Measurements from ENCODE around the gene AKAP6. TPM values are rescaled to one million over a fixed set of nuclear protein-coding genes. Genes with fewer than 3 reads are reported as not detected.

Gene AKAP6
- total RNA-seq, 2 donors from 2014 or later, result 1.9 to 2.9 TPM

- DNase-seq (no peak), ATAC-seq (no peak)
- peaks cover 2% of the 10 kb centered on the region for H3K4me1 Mint-ChIP-seq
- H3K27me3 Mint-ChIP-seq, result peaks cover 23% of the 10 kb centered on the region
- no peak overlapping the region for H3K27ac Mint-ChIP-seq
- no peaks in the 10 kb centered on the region for H3K9me3 ChIP-seq (ENCODE audit: control insufficient read depth, low read length, poor library complexity, severe bottlenecking)
- no peak overlapping the region for H3K4me3 Mint-ChIP-seq
- H3K36me3 Mint-ChIP-seq (ENCODE audit: low read depth), result no peaks in the 10 kb centered on the region
Observed at GRCh38 chr14:32476532-32476931, 147.4 kb downstream of the AKAP6 start.

- H3K36me3 Mint-ChIP-seq (ENCODE audit: low read depth), result no peaks in the 10 kb centered on the region
- no peak overlapping the region for H3K27ac Mint-ChIP-seq
- peaks cover 2% of the 10 kb centered on the region for H3K4me1 Mint-ChIP-seq
- H3K4me3 Mint-ChIP-seq, result no peak overlapping the region
- H3K27me3 Mint-ChIP-seq, result peaks cover 15% of the 10 kb centered on the region
- no peak for ATAC-seq
- H3K9me3 ChIP-seq (ENCODE audit: control insufficient read depth, low read length, poor library complexity, severe bottlenecking), result no peaks in the 10 kb centered on the region
- DNase-seq, result no peak
Observed at GRCh38 chr14:32477396-32477795, 148.3 kb downstream of the AKAP6 start.

- Mint-ChIP-seq H3K27ac (no peak overlapping the region), H3K36me3 (ENCODE audit: low read depth) (no peaks in the 10 kb centered on the region), H3K4me1 (peaks cover 2% of the 10 kb centered on the region), H3K27me3 (peaks cover 8% of the 10 kb centered on the region), H3K4me3 (no peak overlapping the region)
- no peak for DNase-seq
- ATAC-seq, result no peak
- H3K9me3 ChIP-seq (ENCODE audit: control insufficient read depth, low read length, poor library complexity, severe bottlenecking), result no peaks in the 10 kb centered on the region
Observed at GRCh38 chr14:32478050-32478449, 149.0 kb downstream of the AKAP6 start.

DNA sequence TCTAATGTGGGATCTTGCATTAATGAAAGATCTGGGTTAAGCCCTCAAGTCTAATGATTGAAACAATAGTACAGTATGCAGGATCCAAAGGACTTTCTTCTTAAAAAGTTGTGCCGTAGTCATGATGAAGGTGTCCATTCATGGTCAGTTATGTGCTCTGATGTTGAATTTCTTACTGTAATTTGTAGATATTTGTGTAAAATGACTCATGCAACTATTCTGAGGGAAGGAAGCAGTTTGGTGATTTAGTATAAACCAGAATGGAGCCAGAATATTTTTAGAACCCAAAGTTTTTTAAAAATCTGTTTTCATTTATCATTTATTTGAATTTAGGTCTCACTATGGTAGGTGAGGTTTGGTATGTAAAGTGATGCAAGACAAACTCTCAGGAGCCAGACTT is 151.2 kb downstream of the AKAP6 start:
- no peak overlapping the region for H3K27ac Mint-ChIP-seq

GRCh38 chr14:32481707-32482106 is 152.6 kb downstream of the AKAP6 start:
- Mint-ChIP-seq H3K27me3 (no peaks in the 10 kb centered on the region), H3K36me3 (ENCODE audit: low read depth) (no peaks in the 10 kb centered on the region), H3K27ac (no peak overlapping the region), H3K4me1 (no peaks in the 10 kb centered on the region), H3K4me3 (no peak overlapping the region)
- DNase-seq (no peak), ATAC-seq (no peak)
- H3K9me3 ChIP-seq (ENCODE audit: control insufficient read depth, low read length, poor library complexity, severe bottlenecking), result no peaks in the 10 kb centered on the region

More for the DNA sequence above, 151.2 kb downstream of the AKAP6 start:
- Mint-ChIP-seq H3K4me3 (no peak overlapping the region), H3K4me1 (no peaks in the 10 kb centered on the region), H3K36me3 (ENCODE audit: low read depth) (no peaks in the 10 kb centered on the region), H3K27me3 (no peaks in the 10 kb centered on the region)
- ATAC-seq, result no peak
- no peak for DNase-seq
- no peaks in the 10 kb centered on the region for H3K9me3 ChIP-seq (ENCODE audit: control insufficient read depth, low read length, poor library complexity, severe bottlenecking)

DNA sequence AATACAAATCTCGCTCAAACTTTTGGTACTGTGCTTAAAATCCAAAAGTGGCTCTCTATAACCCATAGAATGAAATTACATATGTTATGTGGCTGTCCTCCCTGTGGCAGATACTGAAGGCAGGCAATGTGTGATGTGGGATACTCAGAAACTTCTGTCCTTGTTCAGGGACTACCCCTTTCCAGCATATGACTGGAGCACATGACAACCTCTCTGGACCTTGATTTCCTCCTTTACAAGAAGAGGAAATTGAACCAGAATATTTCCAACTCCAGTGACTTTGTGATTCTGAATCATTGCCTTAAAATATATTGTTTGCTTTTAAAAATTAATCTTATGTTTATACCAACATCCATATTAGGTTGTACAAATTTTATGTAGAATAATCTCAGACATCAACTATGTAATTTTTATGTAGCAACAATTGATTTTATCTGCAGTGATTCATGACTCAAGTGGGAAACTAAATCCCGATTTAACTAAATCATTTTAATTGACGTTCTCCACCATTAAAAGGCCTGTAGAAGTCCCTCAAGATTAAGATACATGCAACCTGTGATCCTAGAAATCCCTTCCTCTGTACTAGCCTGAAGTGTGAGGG is 162.4 kb downstream of the AKAP6 start:
- Mint-ChIP-seq H3K27me3 (peaks cover 6% of the 10 kb centered on the region), H3K36me3 (ENCODE audit: low read depth) (no peaks in the 10 kb centered on the region)
- DNase-seq, result no peak

GRCh38 chr14:32492457-32492856 is 163.4 kb downstream of the AKAP6 start:
- DNase-seq (no peak), ATAC-seq (no peak)
- H3K9me3 ChIP-seq (ENCODE audit: control insufficient read depth, low read length, poor library complexity, severe bottlenecking), result no peaks in the 10 kb centered on the region
- peaks cover 6% of the 10 kb centered on the region for H3K27me3 Mint-ChIP-seq
- no peak overlapping the region for H3K4me3 Mint-ChIP-seq
- no peaks in the 10 kb centered on the region for H3K4me1 Mint-ChIP-seq
- no peak overlapping the region for H3K27ac Mint-ChIP-seq
- H3K36me3 Mint-ChIP-seq (ENCODE audit: low read depth), result no peaks in the 10 kb centered on the region

More for the DNA sequence above, 162.4 kb downstream of the AKAP6 start:
- no peak overlapping the region for H3K27ac Mint-ChIP-seq
- H3K4me1 Mint-ChIP-seq, result no peaks in the 10 kb centered on the region
- no peaks in the 10 kb centered on the region for H3K9me3 ChIP-seq (ENCODE audit: control insufficient read depth, low read length, poor library complexity, severe bottlenecking)
- H3K4me3 Mint-ChIP-seq, result no peak overlapping the region
- no peak for ATAC-seq

DNA sequence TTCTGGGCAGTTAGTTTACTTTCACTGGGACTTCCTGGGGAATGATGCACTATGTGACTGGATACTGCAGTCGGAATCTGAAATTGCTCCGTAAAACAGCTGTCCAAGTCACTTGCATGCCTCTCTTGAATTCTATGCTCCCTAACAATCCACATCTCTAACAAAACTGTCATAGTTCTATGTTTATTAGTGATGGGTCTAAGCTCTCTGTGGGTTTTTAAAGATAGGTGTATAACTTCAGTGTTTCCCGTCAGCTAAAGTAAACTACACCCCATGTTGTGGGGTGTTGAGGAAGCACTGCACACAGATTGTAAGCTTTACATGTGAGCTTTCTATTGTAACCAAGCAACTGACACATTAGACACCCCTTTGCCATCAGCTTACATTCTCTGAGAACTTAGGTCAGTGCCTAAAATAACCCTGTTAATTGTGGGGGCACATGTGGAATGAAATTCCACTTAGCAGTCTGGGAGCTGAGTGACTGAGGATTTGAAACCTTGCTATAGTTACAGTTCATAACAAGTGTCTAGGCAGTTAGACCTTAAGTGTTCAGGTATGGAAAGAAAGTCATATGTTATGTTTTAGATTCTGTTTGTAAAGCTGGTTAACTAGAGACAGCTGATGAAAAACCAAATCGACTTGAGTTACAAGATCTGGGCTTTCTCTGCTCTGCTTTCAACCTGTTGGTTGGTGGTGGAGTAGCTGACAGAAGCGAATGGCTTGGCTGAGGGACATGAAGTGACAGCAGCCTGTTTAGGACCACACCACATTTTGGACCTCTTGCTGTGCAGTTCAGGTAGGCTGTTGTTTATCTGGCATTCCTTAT is 165.7 kb downstream of the AKAP6 start:
- no peak overlapping the region for H3K4me3 Mint-ChIP-seq
- no peaks in the 10 kb centered on the region for H3K4me1 Mint-ChIP-seq
- peaks cover 6% of the 10 kb centered on the region for H3K27me3 Mint-ChIP-seq
- ATAC-seq (no peak), DNase-seq (no peak)
- no peaks in the 10 kb centered on the region for H3K36me3 Mint-ChIP-seq (ENCODE audit: low read depth)
- H3K27ac Mint-ChIP-seq, result no peak overlapping the region
- no peaks in the 10 kb centered on the region for H3K9me3 ChIP-seq (ENCODE audit: control insufficient read depth, low read length, poor library complexity, severe bottlenecking)

DNA sequence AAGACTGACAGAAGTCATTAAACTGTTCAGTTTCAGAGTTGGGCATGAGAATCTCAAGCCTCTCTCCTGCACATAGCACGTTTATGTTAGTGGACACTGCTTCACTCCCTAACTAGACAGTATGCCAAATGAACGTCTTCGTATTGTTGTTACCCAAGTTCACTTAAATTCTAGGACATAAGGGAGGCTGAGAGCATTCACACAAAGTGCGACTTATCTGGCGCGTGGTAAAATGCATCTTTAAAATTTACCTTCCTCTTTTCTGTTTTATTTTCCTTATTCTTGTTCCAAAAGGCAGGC is 166.3 kb downstream of the AKAP6 start:
- peaks cover 6% of the 10 kb centered on the region for H3K27me3 Mint-ChIP-seq
- no peaks in the 10 kb centered on the region for H3K36me3 Mint-ChIP-seq (ENCODE audit: low read depth)
- no peak overlapping the region for H3K4me3 Mint-ChIP-seq
- no peak overlapping the region for H3K27ac Mint-ChIP-seq
- no peak for DNase-seq
- no peaks in the 10 kb centered on the region for H3K4me1 Mint-ChIP-seq
- H3K9me3 ChIP-seq (ENCODE audit: control insufficient read depth, low read length, poor library complexity, severe bottlenecking), result no peaks in the 10 kb centered on the region
- no peak for ATAC-seq

DNA sequence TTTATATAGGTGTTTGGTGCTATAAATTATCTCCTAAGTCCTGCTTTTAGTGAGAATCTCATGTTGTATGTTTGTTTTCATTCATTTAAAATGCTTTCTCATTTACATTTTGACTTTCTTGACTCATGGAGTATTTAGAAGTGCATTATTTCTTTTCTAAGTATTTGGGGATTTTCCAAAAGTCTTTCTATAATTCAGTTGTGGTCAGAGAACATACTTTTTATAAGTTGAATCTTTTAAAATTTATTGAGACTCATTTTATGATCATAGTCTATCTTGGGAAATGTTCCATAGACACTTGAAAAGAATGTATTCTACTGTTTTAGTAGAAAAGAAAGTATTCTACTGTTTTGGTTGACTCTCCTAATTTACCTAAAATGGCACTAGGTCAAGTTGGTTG is 168.2 kb downstream of the AKAP6 start:
- H3K36me3 Mint-ChIP-seq (ENCODE audit: low read depth), result no peaks in the 10 kb centered on the region
- no peaks in the 10 kb centered on the region for H3K9me3 ChIP-seq (ENCODE audit: control insufficient read depth, low read length, poor library complexity, severe bottlenecking)
- H3K27ac Mint-ChIP-seq, result no peak overlapping the region
- peaks cover 6% of the 10 kb centered on the region for H3K27me3 Mint-ChIP-seq
- ATAC-seq, result no peak
- DNase-seq, result no peak
- no peaks in the 10 kb centered on the region for H3K4me1 Mint-ChIP-seq
- H3K4me3 Mint-ChIP-seq, result no peak overlapping the region

GRCh38 chr14:32507029-32507984 is 178.2 kb downstream of the AKAP6 start:
- no peaks in the 10 kb centered on the region for H3K36me3 Mint-ChIP-seq (ENCODE audit: low read depth)
- peaks cover 3% of the 10 kb centered on the region for H3K4me1 Mint-ChIP-seq
- H3K4me3 Mint-ChIP-seq, result no peak overlapping the region
- ATAC-seq (no peak), DNase-seq (no peak)
- no peak overlapping the region for H3K27ac Mint-ChIP-seq
- no peaks in the 10 kb centered on the region for H3K9me3 ChIP-seq (ENCODE audit: control insufficient read depth, low read length, poor library complexity, severe bottlenecking)
- H3K27me3 Mint-ChIP-seq, result peaks cover 12% of the 10 kb centered on the region

DNA sequence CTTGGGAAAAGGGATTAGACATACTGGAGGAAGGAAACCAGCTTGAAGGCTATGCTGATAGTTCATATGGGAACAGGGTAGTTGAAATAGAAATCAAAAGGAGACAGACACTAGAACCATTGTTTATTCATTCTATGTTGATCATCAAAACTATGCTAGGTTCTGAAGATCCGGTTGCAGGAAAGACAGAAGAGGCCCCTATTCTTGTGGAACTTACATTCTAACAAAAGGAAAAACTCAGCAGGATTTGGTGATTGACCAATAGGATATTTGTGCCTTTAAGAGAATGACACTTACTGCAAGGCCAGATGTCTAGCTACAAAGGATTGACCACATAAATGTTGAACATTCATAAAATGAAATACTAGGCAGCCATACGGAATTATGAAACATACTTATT is 179.2 kb downstream of the AKAP6 start:
- Mint-ChIP-seq H3K36me3 (ENCODE audit: low read depth) (no peaks in the 10 kb centered on the region), H3K4me1 (peaks cover 3% of the 10 kb centered on the region), H3K4me3 (no peak overlapping the region), H3K27me3 (peaks cover 12% of the 10 kb centered on the region), H3K27ac (no peak overlapping the region)
- ATAC-seq (no peak), DNase-seq (no peak)
- no peaks in the 10 kb centered on the region for H3K9me3 ChIP-seq (ENCODE audit: control insufficient read depth, low read length, poor library complexity, severe bottlenecking)

DNA sequence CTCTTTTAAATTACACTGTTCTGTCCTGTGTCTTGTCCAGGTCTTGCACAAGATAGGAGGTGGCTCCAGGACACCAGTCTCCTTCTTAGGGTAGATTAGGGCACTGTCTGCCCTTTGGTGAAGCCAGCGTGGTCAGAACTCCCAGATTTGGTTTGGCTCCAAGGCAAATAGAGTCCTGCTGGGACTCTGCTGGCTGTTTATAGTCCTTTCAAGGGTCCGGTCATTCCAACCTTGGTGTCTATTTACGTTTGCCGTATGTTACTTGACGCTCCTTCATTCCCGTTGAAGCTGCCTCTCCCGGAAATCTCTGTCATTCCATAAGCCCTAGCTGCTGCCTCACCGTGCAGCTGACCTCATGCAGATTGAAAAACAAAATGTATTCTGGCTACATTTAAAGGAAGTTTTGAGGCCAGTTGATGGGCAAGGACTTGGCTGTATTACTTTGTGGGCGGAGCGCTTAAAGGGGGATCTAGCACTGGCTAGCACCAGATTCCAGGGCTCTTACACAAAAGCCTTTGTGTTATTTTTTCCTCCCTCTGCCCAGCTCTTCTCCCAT is 180.6 kb downstream of the AKAP6 start:
- H3K9me3 ChIP-seq (ENCODE audit: control insufficient read depth, low read length, poor library complexity, severe bottlenecking), result no peaks in the 10 kb centered on the region
- DNase-seq (no peak), ATAC-seq (no peak)
- Mint-ChIP-seq H3K27me3 (peaks cover 20% of the 10 kb centered on the region), H3K4me1 (peaks cover 3% of the 10 kb centered on the region), H3K27ac (no peak overlapping the region), H3K4me3 (no peak overlapping the region), H3K36me3 (ENCODE audit: low read depth) (no peaks in the 10 kb centered on the region)

Data from T-helper 17 cell (primary cell).